Midbrain (tissue), 1 donor: ENCODE data around the gene GCNT2.
"Not testable (repeated sequence)": the region's sequence is repeated elsewhere in the genome, so short reads cannot be mapped to it uniquely, and the experiment has no call there.

Experiments used
- DNase-seq: peaks from one replicate; lab custom pipeline; 2025; lab: John Stamatoyannopoulos, UW

The GCNT2 gene

DNA sequence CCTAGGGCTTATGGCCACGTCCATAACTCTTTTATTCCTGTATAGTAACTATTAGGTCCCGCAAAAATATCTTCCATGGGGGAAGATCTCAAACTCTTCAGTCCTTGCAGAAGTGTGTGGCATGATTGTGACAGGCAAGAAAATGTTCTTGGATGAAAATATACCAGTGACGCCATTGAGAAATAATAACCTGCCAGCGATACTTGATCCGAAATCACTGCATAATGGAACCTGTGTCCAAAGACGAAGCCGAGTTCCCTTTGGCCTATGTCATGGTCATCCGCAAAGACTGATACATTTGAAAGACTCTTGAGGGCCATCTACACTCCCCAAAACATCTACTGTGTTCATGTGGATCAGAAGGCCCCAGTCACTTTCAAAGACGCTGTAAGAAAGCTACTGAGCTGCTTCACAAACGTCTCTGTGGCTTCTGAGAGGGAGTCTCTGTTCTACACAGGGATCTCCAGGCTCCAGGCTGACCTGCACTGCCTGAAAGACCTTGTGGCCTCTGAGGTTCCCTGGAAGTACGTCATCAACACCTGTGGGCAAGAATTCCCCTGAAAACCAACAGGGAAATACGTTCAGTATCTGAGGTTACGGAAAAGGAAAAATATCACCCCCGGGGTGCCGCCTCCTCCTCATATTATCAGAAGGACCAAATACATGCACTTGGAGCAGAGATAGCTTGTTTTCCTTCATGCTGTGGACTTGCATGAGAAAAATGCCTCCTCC lies 6.9 kb upstream of the GCNT2 start:
- DNase-seq = no peak

DNA sequence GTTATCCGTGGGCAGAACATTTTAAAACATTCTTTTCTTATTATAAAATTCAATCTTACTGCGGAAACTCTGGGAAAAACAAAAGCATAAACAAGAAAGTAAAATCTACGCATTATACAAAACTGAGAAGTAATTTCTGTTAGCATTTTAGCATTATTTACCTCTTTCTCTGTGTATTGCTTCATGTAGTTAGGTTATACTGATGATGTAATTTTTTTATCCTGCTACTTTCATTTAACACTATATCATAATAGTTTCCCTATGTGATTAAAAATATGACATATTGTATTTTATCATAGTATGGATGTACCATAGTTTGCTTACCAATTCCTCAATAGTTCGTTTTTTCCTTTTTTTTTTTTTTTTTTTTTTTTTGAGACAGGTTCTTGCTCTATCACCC lies 4.2 kb upstream of the GCNT2 start:
- no peak for DNase-seq

DNA sequence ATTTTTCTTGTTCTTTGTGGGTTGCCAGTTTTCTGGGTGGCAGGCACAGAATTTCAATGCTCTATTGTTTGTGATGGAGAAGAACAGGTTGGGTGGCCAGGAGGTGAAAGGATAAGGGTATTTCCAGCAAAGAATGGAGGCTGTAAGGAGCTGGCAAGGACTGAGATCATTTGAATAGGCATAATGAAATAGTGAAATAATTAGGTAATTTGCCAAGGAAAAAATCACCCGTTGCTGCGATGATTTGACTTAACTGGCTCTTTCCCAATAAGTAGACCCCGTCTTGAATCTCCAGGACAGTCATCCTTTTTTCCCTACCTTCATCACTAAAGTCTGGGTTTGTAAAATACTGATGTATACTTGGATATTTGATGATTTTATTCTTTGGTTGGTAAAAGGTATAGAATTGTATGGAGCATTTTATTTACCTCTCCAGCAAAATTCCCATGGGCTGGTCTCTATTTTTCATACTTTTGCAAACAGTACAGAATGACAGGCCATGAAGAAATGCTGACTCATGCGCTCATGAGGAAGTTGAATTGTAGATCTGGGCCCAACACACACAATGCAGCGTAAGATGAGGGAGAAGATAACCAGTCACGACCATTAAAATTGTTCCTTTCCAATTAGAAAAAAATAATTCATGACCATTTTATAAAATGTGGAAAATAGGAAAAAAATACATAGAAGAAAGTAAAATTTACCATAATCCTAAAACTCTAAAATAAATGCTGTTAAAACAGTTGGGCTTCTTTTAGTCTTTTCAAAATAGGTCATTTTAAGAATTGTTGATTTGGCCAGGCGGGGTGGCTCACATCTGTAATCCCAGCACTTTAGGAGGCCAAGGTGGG lies 2.4 kb upstream of the GCNT2 start:
- DNase-seq = no peak

DNA sequence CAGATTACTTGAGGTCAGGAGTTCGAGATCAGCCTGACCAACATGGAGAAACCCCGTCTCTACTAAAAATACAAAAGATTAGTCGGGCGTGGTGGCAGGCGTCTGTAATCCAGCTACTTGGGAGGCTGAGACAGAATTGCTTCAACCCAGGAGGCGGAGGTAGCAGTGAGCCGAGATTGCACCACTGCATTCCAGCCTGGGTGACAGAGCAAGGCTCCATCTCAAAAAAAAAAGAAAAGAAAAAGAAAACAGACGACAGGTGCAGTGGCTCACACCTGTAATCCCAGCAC lies 1.8 kb upstream of the GCNT2 start:
- DNase-seq = not testable (repeated sequence)

DNA sequence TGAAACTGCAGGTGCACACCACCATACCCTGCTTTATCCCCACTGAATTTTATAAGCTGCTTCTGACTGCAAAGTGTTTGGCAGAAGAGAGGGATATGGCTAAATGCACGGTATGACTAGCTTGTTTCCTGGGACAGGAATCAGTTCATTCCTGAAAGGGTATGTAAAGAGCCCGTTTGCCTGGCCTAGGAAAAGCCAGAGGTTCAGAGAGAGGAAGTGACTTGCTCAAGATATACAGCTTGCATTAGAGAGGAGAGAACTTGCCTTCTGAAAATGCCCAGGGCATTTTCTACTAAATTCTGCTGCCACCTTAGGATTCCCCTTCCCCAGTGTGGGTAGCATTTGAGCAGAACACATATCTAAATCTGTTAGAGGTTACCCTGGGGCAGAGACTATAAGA lies 683 bp upstream of the GCNT2 start:
- no peak for DNase-seq

DNA sequence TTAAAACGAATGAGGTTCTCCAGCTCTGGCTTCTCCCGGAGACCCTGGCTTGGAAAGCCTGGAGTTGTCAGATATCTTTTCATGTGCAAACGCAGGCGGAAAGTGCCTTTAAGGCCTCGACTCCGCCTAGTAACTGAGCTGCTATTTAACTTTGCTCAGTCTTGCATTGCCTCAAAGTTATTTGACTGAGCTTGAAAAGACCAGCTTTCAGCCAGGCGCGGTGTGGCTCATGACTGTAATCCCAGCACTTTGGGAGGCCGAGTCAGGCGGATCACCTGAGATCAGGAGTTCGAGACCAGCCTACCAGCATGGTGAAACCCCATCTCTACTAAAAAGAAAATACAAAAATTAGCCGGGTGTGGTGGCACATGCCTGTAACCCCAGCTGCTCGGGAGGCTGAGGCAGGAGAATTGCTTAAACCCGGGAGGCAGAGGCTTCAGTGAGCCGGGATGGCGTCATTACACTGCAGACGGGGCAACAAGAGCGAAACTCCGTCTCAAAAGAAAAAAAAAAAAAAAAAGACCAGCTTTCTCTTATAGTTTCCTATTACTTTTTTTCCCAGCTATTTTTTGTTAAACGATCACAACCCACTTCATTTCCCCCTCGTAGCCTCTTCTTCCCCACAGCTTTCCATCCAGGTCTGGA lies 1.9 kb downstream of the GCNT2 start:
- DNase-seq = no peak

DNA sequence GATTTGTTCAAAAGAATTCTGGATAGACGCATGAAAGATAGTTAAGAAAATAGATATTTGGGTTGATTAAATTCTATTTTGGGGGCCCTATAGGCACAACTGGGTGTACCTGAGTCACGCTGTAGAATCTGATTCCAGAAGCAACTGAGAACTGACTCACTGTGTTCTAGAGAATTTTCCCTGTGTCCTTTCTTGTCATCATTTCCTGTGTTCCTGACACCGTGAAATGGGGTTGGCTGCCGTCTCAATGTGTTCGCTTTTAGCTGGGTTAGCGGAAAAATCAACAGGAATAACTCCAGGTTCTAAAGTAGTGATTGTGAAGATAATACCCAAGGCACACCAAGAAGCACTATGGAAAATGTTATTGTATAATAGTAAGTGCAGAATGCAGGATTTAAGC lies 5.0 kb downstream of the GCNT2 start:
- no peak for DNase-seq

DNA sequence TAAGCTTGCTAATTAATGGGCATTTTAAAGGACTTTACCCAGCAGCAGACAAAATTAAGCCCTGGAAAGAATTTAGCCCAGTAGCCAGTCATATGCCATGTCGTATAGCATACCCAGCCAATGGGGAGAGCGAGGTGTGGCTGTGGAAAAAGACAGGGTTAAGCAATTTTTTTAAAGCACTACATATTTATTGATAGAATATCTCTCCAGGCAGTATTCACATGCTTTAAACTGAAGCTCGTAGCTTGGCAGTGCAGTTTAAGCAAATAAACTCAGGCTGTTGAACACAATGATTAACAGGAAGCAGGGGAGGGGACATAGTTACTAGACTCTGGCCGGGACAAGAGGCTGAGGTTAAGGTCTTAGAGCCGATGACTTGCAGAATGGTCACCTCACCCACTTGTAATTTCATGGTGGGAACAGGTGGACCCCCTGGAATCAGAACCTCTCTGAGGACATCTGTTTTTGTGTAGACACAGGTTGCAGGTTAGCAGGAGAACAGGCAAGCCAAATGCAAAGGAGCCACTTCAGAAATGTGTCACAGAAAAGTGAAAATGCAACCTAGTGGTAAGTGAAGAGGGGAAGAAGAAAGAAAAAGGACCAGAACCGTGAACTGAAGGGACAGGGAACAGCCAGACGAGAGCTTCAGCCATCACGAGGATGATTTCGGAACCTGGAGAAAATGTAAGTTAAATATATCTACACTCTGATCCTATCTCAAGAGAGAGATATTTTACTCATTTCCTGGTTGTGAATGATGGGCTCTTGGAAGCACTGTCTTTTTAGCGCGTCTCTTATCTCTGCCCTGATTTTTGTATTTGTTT lies 7.2 kb downstream of the GCNT2 start:
- no peak for DNase-seq

DNA sequence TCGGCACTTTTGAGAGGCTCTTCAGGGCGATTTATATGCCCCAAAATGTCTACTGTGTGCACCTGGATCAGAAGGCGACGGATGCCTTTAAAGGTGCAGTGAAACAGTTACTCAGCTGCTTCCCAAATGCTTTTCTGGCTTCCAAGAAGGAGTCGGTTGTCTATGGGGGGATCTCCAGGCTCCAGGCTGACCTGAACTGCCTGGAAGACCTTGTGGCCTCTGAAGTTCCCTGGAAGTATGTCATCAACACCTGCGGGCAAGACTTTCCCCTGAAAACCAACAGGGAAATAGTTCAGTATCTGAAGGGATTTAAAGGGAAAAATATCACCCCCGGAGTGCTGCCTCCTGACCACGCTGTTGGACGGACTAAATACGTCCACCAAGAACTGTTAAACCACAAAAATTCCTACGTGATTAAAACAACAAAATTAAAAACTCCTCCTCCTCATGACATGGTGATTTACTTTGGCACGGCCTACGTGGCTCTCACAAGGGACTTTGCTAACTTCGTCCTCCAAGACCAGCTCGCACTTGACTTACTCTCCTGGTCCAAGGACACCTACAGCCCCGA lies 8.2 kb downstream of the GCNT2 start:
- DNase-seq = no peak

DNA sequence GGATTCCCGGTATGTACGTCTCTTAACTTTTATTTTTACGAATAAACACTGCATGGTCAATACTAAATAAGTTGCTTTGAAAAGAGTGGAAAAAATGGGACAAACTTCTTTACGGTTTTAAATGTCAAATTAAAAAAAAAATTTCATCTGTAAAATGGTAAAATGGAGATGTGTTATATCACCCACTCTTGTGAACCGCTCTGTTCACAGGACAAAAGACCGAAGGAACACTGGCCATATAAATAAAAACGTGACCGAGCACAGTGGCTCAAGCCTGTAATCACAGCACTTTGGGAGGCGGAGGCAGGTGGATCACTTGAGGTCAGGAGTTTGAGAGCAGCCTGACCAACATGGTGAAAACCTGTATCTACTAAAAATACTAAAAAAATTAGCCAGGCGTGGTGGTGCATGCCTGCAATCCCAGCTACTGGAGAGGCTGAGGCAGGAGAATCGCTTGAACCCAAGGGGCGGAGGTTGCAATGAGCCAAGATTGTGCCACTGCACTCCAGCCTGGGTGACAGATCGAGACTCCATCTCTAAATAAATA lies 8.8 kb downstream of the GCNT2 start:
- DNase-seq = not testable (repeated sequence)

DNA sequence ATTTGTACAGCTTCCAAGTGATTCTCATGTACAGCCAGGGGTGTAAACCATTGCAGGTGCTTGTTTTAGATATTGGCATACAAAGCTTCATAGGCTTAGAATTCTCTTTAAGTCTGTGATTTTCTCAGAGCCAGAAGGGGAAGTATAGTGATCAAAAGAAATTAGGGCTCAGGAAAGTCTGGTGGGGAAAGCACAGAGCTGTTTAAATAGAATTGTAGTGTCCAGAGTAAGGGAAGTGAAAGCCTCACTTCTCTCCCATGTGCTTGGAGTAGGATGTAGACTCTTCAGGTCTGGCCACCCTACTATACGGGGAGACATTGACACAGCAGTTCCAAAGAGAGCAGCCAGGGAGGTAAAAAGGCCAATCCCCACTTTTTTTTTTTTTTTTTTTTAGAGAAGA lies 10.4 kb downstream of the GCNT2 start:
- no peak for DNase-seq

DNA sequence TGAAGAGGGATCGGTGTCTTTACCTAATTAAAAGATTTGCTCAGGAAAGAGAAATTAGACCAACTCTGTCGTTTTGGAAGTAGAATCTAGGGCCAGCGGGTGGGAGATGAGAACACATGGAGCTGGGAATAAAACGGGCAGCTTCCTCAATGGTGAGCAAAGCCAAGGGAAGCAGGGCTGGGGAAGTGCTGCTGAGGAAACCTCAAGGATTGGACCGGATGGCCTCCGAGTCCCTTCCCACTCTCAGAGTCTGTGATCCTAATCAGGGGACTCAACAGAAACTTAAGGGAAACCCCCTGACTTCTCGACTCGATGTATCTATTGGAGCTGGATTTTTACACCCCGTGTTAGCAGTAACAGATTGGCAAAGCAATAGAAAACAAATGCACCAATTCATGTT lies 10.8 kb downstream of the GCNT2 start:
- no peak for DNase-seq

DNA sequence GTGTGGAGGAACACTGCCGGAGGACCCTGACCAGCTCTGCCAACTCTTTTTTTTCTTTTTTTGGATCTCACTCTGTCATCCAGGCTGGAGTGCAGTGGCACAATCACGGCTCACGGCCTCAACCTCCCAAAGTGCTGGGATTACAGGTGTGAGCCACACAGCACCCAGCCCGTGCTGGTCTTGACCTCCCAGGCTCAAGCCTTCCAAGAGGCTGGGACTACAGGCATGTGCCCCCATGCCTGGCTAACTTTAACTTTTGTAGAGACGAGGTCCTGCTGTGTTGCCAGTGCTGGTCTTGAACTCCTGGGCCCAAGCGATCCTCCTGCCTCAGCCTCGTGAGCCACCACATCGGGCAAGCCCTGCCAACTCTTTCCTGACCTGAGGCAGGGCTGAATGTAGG lies 11.2 kb downstream of the GCNT2 start:
- DNase-seq = no peak

DNA sequence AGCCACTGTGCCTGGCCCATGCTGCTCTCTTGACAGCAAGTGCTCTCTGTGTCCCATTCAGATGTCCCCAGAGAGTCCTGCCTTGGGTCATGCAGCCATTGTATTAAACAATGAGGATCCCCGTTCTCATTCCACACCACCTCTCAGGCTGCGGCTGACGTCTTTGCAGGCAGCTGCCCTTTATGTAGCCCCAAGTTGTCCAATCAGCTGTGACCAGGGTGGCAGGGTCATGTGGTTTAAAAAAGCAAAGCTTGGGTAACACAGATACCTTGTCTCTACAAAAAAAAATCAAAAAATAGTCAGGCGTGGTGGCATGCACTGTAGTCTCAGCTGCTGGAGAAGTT lies 13.2 kb downstream of the GCNT2 start:
- DNase-seq = no peak

DNA sequence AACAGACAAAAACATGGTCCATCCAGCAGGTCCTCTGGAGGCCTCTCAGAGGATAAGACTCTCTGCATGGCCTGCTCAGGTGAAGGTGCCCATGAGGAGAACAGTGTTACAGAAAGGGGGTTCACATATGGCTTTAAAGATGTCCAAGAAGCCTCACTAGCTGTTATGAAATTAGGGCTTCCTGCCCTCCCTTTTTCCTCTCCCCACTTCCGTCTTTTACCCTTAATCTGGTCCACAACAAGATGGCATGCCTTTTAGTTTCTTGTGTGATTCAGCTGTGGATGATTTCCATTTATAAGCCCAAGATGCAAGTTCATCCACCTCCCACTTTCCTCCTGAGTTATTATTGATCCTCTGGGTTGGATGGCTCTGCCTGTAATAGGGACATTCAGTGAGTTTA lies 14.0 kb downstream of the GCNT2 start:
- peak; percentile 5 for DNase-seq

DNA sequence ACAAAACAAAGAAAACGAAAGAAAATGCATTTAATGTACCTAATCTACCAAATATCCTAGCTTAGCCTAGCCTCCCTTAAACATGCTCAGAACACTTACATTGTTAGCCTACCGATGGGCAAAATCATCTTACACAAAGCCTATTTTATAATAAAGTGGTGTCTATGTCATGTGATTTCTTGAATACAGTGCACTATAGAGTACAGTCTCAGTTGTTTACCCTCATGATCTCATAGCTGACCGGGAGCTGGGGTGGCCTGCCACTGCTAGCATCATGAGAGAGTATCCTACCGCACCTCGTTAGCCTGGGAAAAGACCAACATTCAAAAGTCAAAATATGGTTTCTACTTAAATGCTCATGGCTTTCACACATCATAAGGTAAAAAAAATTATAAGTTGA lies 16.6 kb downstream of the GCNT2 start:
- no peak for DNase-seq

DNA sequence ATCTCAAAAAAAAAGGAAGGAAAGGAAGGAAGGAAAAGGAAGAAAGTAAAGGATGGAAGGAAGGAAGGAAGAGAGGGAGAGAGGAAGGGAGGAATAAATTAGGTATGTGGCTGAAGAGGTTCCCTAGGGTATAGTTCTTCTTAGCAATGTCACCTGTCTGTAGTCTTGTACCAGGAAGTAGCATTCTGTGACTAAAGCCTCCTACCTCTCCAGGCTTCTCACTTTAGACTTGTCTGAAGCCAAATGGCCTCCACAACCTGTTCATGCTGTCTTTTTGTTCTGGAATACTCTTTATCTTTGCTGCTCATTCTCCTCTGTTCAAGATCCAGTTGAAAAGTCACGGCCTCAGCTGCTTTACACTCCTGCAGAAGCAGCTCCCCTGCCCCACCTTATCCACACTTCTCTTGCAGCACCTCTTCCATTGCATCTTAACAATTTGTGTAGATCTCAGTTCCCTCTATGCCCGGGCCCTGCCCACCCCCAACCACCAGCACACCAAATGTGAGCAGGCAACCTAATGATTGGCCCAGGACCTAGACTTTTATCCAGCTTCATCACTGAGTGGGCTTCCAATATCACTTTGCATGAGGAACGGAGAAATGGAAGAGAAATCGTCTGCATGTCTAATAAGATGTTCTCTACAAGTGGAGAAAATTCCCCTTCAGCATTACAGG lies 19.1 kb downstream of the GCNT2 start:
- no peak for DNase-seq

DNA sequence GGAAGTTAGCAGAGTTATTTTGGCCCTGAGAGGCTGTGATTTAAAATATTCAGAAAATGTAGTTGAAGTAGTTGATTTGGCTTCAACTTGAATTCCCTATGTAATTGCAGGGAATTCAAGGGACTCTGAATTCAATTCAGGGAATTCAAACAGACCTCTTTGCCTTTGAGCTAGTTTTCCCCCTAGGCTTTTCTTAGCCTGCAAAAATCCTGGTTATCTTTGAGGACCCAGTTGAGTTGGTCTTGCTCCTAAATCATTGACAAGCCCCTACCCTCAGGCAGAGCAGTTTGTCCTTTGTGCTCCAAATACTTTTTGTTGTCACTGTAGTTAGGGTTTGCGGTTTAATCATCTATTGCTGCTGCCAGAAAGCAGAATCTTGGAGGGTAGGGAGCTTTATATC lies 20.4 kb downstream of the GCNT2 start:
- no peak for DNase-seq

DNA sequence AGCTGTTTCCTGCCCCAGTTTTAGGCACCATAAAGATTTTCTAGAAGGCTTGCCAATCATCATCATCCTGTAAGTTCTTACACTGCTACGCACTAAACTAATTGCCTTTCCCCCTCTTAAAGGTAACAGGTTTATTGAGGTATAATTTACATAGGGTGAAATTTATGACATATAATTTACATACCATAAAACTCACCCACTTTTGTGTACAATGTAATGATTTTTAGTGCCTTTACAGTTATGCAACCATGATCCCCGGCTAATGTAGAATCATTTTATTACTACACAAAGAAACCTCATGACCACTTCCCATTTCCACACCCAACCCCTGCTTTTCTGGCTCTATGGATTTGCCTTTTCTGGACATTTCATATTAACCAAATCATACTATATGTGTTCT lies 21.1 kb downstream of the GCNT2 start:
- DNase-seq = no peak

DNA sequence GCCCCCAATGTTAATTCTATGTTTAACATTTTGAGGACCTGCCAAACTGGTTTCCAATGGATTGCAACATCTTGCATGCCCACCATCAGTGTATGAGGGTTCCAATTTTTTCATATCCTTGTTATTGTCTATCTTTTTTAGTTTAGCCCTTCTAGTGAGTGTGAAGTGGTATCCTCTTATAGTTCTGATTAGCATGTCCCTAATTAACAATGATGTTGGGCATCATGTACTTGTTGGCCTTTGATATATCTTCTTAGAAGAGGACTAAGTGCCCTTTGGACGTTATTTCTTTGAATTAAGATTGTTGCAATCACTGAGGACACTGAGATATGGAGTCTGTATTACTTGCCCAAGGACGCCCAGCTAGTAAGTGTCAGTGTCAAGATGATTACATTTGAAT lies 22.3 kb downstream of the GCNT2 start:
- no peak for DNase-seq

DNA sequence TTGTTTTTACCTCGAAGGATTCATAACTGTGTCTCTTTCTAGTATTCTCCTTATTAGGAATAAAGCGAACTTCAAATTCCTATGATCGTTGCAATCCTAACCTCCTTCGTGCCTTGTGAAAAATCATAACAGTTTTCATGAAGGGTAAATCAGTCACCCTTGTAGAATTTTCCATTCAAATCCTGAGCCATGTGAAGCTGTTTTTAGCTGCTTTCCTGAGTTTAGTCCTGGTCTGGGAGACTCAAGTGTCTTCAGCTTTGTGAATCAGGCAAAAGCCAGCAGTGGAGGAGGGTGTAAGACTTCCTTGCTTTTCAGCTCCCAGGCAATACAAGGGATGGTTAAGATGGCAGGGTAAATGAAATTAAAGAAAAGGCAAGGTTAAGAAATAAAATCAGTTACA lies 24.3 kb downstream of the GCNT2 start:
- DNase-seq = no peak
